ENCODE measurements around the gene CAPZA1.

GRCh38 chr1:112643080-112643479 lies 23.4 kb downstream of the CAPZA1 start:
- TF ChIP-seq, protein P1, sequence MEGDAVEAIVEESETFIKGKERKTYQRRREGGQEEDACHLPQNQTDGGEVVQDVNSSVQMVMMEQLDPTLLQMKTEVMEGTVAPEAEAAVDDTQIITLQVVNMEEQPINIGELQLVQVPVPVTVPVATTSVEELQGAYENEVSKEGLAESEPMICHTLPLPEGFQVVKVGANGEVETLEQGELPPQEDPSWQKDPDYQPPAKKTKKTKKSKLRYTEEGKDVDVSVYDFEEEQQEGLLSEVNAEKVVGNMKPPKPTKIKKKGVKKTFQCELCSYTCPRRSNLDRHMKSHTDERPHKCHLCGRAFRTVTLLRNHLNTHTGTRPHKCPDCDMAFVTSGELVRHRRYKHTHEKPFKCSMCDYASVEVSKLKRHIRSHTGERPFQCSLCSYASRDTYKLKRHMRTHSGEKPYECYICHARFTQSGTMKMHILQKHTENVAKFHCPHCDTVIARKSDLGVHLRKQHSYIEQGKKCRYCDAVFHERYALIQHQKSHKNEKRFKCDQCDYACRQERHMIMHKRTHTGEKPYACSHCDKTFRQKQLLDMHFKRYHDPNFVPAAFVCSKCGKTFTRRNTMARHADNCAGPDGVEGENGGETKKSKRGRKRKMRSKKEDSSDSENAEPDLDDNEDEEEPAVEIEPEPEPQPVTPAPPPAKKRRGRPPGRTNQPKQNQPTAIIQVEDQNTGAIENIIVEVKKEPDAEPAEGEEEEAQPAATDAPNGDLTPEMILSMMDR (conservative IDR thresholded peaks at IDR 0.05; ENCODE audit: low read length), result no peak
- TF ChIP-seq EZH2phosphoT487 (IDR thresholded peaks at IDR 0.05; ENCODE audit: borderline replicate concordance, low read depth, low read length), result no peak

All from OCI-LY7 (cell line).